K562 (cell line): ENCODE measurements around the gene TRIP11.

Experiments
- BRD9 ChIP-seq: fragments of 450-650 bp; IDR thresholded peaks from 2 replicates; pipeline ENCODE4 v1.6.1; 2018; ENCODE audit warnings: low read depth; ENCODE audit not compliant: partially characterized antibody
- NUFIP1 ChIP-seq: fragments of 450-650 bp; IDR thresholded peaks from 2 replicates; pipeline ENCODE4 v1.6.1; 2018; ENCODE audit not compliant: partially characterized antibody
- RBM22 ChIP-seq: fragments of 200-400 bp; formaldehyde crosslinking; IDR thresholded peaks from 2 replicates; pipeline ENCODE4 v1.6.1; 2018; ENCODE audit warnings: low read length, low read depth; ENCODE audit not compliant: poor library complexity, severe bottlenecking
- ZNF124 ChIP-seq: sonication (generic); formaldehyde crosslinking; IDR thresholded peaks from 2 replicates; pipeline ENCODE4 v1.8.1; 2022; ENCODE audit warnings: missing genetic modification reagents
- TF ChIP-seq, protein P1 (sequence below), 3 experiments: IDR thresholded peaks in 2 of 3; conservative IDR thresholded peaks in 1 of 3; 2 replicates each; pipeline ENCODE4 v1.5.1; 2011 to 2012; ENCODE audit warnings: low read length in 3 of 3, mild to moderate bottlenecking in 3 of 3, control low read depth in 2 of 3, improper control_type of control experiment in 1 of 3, inconsistent platforms in 1 of 3, low read depth in 1 of 3, mixed read lengths in 1 of 3, moderate library complexity in 1 of 3; ENCODE audit not compliant: insufficient read depth in 2 of 3
- TF ChIP-seq, protein P2 (sequence below): fragments of 450-650 bp; IDR thresholded peaks from 2 replicates; pipeline ENCODE4 v1.6.1; 2016; ENCODE audit warnings: low read depth

- no peak for TF ChIP-seq RBM22
- TF ChIP-seq, protein P1, sequence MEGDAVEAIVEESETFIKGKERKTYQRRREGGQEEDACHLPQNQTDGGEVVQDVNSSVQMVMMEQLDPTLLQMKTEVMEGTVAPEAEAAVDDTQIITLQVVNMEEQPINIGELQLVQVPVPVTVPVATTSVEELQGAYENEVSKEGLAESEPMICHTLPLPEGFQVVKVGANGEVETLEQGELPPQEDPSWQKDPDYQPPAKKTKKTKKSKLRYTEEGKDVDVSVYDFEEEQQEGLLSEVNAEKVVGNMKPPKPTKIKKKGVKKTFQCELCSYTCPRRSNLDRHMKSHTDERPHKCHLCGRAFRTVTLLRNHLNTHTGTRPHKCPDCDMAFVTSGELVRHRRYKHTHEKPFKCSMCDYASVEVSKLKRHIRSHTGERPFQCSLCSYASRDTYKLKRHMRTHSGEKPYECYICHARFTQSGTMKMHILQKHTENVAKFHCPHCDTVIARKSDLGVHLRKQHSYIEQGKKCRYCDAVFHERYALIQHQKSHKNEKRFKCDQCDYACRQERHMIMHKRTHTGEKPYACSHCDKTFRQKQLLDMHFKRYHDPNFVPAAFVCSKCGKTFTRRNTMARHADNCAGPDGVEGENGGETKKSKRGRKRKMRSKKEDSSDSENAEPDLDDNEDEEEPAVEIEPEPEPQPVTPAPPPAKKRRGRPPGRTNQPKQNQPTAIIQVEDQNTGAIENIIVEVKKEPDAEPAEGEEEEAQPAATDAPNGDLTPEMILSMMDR (IDR thresholded peaks at IDR 0.05 in 2 of 3, conservative IDR thresholded peaks at IDR 0.05 in 1 of 3; ENCODE audit: insufficient read depth in 2 of 3, low read depth in 1 of 3, low read length in 3 of 3), result no peak
- no peak for TF ChIP-seq ZNF124 (CRISPR knock-in tag)
- TF ChIP-seq NUFIP1, result no peak
- TF ChIP-seq, protein P2, sequence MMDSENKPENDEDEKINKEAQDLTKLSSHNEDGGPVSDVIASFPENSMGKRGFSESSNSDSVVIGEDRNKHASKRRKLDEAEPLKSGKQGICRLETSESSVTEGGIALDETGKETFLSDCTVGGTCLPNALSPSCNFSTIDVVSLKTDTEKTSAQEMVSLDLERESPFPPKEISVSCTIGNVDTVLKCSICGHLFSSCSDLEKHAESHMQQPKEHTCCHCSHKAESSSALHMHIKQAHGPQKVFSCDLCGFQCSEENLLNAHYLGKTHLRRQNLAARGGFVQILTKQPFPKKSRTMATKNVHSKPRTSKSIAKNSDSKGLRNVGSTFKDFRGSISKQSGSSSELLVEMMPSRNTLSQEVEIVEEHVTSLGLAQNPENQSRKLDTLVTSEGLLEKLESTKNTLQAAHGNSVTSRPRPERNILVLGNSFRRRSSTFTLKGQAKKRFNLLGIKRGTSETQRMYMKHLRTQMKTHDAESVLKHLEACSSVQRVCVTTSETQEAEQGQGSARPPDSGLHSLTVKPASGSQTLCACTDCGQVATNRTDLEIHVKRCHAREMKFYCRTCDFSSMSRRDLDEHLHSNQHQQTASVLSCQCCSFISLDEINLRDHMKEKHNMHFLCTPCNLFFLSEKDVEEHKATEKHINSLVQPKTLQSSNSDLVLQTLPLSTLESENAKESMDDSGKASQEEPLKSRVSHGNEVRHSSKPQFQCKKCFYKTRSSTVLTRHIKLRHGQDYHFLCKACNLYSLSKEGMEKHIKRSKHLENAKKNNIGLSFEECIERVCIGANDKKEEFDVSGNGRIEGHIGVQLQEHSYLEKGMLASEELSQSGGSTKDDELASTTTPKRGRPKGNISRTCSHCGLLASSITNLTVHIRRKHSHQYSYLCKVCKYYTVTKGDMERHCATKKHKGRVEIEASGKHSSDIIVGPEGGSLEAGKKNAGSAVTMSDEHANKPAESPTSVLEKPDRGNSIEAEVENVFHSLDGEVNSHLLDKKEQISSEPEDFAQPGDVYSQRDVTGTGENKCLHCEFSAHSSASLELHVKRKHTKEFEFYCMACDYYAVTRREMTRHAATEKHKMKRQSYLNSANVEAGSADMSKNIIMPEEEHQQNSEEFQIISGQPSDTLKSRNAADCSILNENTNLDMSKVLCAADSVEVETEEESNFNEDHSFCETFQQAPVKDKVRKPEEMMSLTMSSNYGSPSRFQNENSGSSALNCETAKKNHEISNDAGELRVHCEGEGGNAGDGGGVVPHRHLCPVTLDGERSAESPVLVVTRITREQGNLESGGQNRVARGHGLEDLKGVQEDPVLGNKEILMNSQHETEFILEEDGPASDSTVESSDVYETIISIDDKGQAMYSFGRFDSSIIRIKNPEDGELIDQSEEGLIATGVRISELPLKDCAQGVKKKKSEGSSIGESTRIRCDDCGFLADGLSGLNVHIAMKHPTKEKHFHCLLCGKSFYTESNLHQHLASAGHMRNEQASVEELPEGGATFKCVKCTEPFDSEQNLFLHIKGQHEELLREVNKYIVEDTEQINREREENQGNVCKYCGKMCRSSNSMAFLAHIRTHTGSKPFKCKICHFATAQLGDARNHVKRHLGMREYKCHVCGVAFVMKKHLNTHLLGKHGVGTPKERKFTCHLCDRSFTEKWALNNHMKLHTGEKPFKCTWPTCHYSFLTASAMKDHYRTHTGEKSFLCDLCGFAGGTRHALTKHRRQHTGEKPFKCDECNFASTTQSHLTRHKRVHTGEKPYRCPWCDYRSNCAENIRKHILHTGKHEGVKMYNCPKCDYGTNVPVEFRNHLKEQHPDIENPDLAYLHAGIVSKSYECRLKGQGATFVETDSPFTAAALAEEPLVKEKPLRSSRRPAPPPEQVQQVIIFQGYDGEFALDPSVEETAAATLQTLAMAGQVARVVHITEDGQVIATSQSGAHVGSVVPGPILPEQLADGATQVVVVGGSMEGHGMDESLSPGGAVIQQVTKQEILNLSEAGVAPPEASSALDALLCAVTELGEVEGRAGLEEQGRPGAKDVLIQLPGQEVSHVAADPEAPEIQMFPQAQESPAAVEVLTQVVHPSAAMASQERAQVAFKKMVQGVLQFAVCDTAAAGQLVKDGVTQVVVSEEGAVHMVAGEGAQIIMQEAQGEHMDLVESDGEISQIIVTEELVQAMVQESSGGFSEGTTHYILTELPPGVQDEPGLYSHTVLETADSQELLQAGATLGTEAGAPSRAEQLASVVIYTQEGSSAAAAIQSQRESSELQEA, result no peak
- TF ChIP-seq BRD9, result no peak
Observed at GRCh38 chr14:91918186-91918883, 121.5 kb downstream of the TRIP11 start.
